ENCODE measurements around the gene CYTH4. TPM values are rescaled to one million over a fixed set of nuclear protein-coding genes. Genes with fewer than 3 reads are reported as not detected.

Gene CYTH4
- total RNA-seq, 2 donors from 2014 or later, result 50.8 to 78.0 TPM

- no peak for TF ChIP-seq CTCF (IDR thresholded peaks at IDR 0.05)
- H3K4me1 ChIP-seq (ENCODE audit: control insufficient read depth in 1 of 2, low read depth in 2 of 2), result no peaks in the 10 kb centered on the region
- DNase-seq (ENCODE audit: low spot score) (no peak), ATAC-seq (ENCODE audit: insufficient number of reproducible peaks, low FRiP score, low read depth) (no peak)
- no peak overlapping the region for H3K4me3 ChIP-seq
- H3K27me3 ChIP-seq (replicated peaks; ENCODE audit: insufficient read depth), result no peaks in the 10 kb centered on the region
- no peaks in the 10 kb centered on the region for H3K36me3 ChIP-seq
- no peak overlapping the region for H3K27ac ChIP-seq
- H3K9me3 ChIP-seq, result no peaks in the 10 kb centered on the region
These were observed 66.9 kb downstream of the CYTH4 start for GRCh38 chr22:37349043-37349814.

- H3K27ac ChIP-seq, result no peak overlapping the region
- H3K9me3 ChIP-seq, result no peaks in the 10 kb centered on the region
- no peaks in the 10 kb centered on the region for H3K36me3 ChIP-seq
- no peaks in the 10 kb centered on the region for H3K4me1 ChIP-seq (ENCODE audit: control insufficient read depth in 1 of 2, low read depth in 2 of 2)
- H3K4me3 ChIP-seq, result no peak overlapping the region
- H3K27me3 ChIP-seq (replicated peaks; ENCODE audit: insufficient read depth), result no peaks in the 10 kb centered on the region
- ATAC-seq (ENCODE audit: insufficient number of reproducible peaks, low FRiP score, low read depth), result no peak
- DNase-seq (ENCODE audit: low spot score), result no peak
- TF ChIP-seq CTCF (IDR thresholded peaks at IDR 0.05), result no peak
These were observed 68.9 kb downstream of the CYTH4 start for GRCh38 chr22:37351232-37351631.

- DNase-seq (ENCODE audit: low spot score), result no peak
- no peak overlapping the region for H3K27ac ChIP-seq
- no peak for TF ChIP-seq CTCF (IDR thresholded peaks at IDR 0.05)
- H3K4me3 ChIP-seq, result no peak overlapping the region
- no peak for ATAC-seq (ENCODE audit: insufficient number of reproducible peaks, low FRiP score, low read depth)
- no peaks in the 10 kb centered on the region for H3K4me1 ChIP-seq (ENCODE audit: control insufficient read depth in 1 of 2, low read depth in 2 of 2)
- no peaks in the 10 kb centered on the region for H3K36me3 ChIP-seq
- no peaks in the 10 kb centered on the region for H3K9me3 ChIP-seq
- H3K27me3 ChIP-seq (replicated peaks; ENCODE audit: insufficient read depth), result no peaks in the 10 kb centered on the region
These were observed 70.2 kb downstream of the CYTH4 start for GRCh38 chr22:37352481-37352880.

- TF ChIP-seq CTCF (IDR thresholded peaks at IDR 0.05), result no peak
- Histone ChIP-seq H3K4me1 (ENCODE audit: control insufficient read depth in 1 of 2, low read depth in 2 of 2) (no peaks in the 10 kb centered on the region), H3K36me3 (no peaks in the 10 kb centered on the region), H3K27ac (no peak overlapping the region), H3K9me3 (no peaks in the 10 kb centered on the region), H3K4me3 (no peak overlapping the region), H3K27me3 (replicated peaks; ENCODE audit: insufficient read depth) (no peaks in the 10 kb centered on the region)
- ATAC-seq (ENCODE audit: insufficient number of reproducible peaks, low FRiP score, low read depth) (no peak), DNase-seq (ENCODE audit: low spot score) (no peak)
These were observed 71.5 kb downstream of the CYTH4 start for GRCh38 chr22:37353839-37354238.

GRCh38 chr22:37354261-37354660 is 72.0 kb downstream of the CYTH4 start:
- TF ChIP-seq CTCF (IDR thresholded peaks at IDR 0.05), result no peak
- no peak for DNase-seq (ENCODE audit: low spot score)
- no peak for ATAC-seq (ENCODE audit: insufficient number of reproducible peaks, low FRiP score, low read depth)
- Histone ChIP-seq H3K36me3 (no peaks in the 10 kb centered on the region), H3K27me3 (replicated peaks; ENCODE audit: insufficient read depth) (no peaks in the 10 kb centered on the region), H3K9me3 (no peaks in the 10 kb centered on the region), H3K27ac (no peak overlapping the region), H3K4me1 (ENCODE audit: control insufficient read depth in 1 of 2, low read depth in 2 of 2) (no peaks in the 10 kb centered on the region), H3K4me3 (no peak overlapping the region)

Measured in thoracic aorta (tissue), 2 donors.